H1 (cell line): ENCODE measurements around the gene SH3D19.

Experiments
- ATF3 ChIP-seq: IDR thresholded peaks from 2 replicates; pipeline ENCODE4 v1.6.1; 2011; ENCODE audit warnings: low read depth, mild to moderate bottlenecking, low read length; ENCODE audit not compliant: insufficient read depth
- CBX8 ChIP-seq: fragments of 300-800, 300-1000 bp; sonication (generic); IDR thresholded peaks from 2 replicates; pipeline ENCODE4 v1.7.1; 2016; ENCODE audit warnings: low read depth, low read length, borderline replicate concordance
- CTCF ChIP-seq, 3 experiments: IDR thresholded peaks; 1 replicate in 2 of 3; 2 replicates in 1 of 3; pipeline versions ENCODE4 v1.5.1 to v1.6.1; 2011; ENCODE audit warnings: low read length in 3 of 3, mild to moderate bottlenecking in 3 of 3, inconsistent platforms in 2 of 3, low read depth in 1 of 3, moderate library complexity in 1 of 3; ENCODE audit not compliant: insufficient read depth in 1 of 3; ENCODE audit errors: control extremely low read depth in 1 of 3
- EGR1 ChIP-seq: IDR thresholded peaks from 2 replicates; pipeline ENCODE4 v1.6.1; 2011; ENCODE audit warnings: low read depth, low read length, borderline replicate concordance
- EZH2 ChIP-seq: fragments of 200-600 bp; sonication (generic); IDR thresholded peaks from 2 replicates; pipeline ENCODE4 v1.7.1; 2012; ENCODE audit warnings: low read depth, mild to moderate bottlenecking, moderate library complexity, low read length, inconsistent platforms; ENCODE audit not compliant: severe bottlenecking
- HDAC6 ChIP-seq: IDR thresholded peaks from one replicate; pipeline ENCODE4 v1.7.1; 2012; ENCODE audit warnings: low read depth, mild to moderate bottlenecking, inconsistent platforms, low read length, moderate library complexity
- KDM1A ChIP-seq: fragments of 200-600, 300-600 bp; sonication (generic); IDR thresholded peaks from 2 replicates; pipeline ENCODE4 v1.7.1; 2016; ENCODE audit warnings: mild to moderate bottlenecking, low read length, borderline replicate concordance
- MAX ChIP-seq: IDR thresholded peaks from 2 replicates; pipeline ENCODE4 v1.6.1; 2012; ENCODE audit warnings: inconsistent platforms
- POLR2AphosphoS5 ChIP-seq: IDR thresholded peaks from 2 replicates; pipeline ENCODE4 v1.6.1; 2011; ENCODE audit warnings: low read depth, low read length
- RAD21 ChIP-seq, 2 experiments: IDR thresholded peaks in 1 of 2; conservative IDR thresholded peaks in 1 of 2; 2 replicates each; pipeline ENCODE4 v1.6.1; 2011; ENCODE audit warnings: low read depth in 2 of 2, low read length in 2 of 2, improper control_type of control experiment in 1 of 2, inconsistent platforms in 1 of 2, mild to moderate bottlenecking in 1 of 2, moderate library complexity in 1 of 2
- TCF12 ChIP-seq: IDR thresholded peaks from 2 replicates; pipeline ENCODE4 v1.6.1; 2011; ENCODE audit warnings: low read depth, mild to moderate bottlenecking, low read length
- USF2 ChIP-seq: IDR thresholded peaks from 2 replicates; pipeline ENCODE4 v1.6.1; 2011; ENCODE audit warnings: low read length, improper control_type of control experiment
- ZNF274 ChIP-seq: IDR thresholded peaks from 2 replicates; pipeline ENCODE4 v1.7.0; 2012; ENCODE audit warnings: low read length, borderline replicate concordance; ENCODE audit errors: extremely low read depth

- TF ChIP-seq CTCF (IDR thresholded peaks at IDR 0.05; ENCODE audit: control extremely low read depth in 1 of 3, insufficient read depth in 1 of 3, low read depth in 1 of 3, low read length in 3 of 3) = no peak
- TF ChIP-seq TCF12 = no peak
- no peak for TF ChIP-seq HDAC6
- no peak for TF ChIP-seq KDM1A
- no peak for TF ChIP-seq CBX8
- no peak for TF ChIP-seq USF2
- no peak for TF ChIP-seq POLR2AphosphoS5
- TF ChIP-seq RAD21 (IDR thresholded peaks at IDR 0.05 in 1 of 2, conservative IDR thresholded peaks at IDR 0.05 in 1 of 2; ENCODE audit: low read depth in 2 of 2, low read length in 2 of 2) = no peak
- no peak for TF ChIP-seq ATF3
- TF ChIP-seq EZH2 = no peak
- TF ChIP-seq EGR1 = no peak
- no peak for TF ChIP-seq MAX
- TF ChIP-seq ZNF274 = no peak
Observed at GRCh38 chr4:151259752-151260151, 65.7 kb downstream of the SH3D19 start.
